Ovary (tissue), 9 donors: ENCODE results near the gene UQCC2. TPM values are rescaled to one million over a fixed set of nuclear protein-coding genes. Genes with fewer than 3 reads are reported as not detected.

Experiments used
- DNase-seq, 5 donors: peaks; one replicate each; pipeline ENCODE4 v3.0.0-alpha.2; 2019 to 2020
- H3K27ac ChIP-seq, 2 donors: fragments of 200-600 bp; one replicate each; pipeline versions ENCODE4 v1.5.1 to v1.8.0; 2019 to 2022
- H3K27me3 ChIP-seq: fragments of 200-600 bp; one replicate; pipeline ENCODE4 v1.8.0; 2022
- H3K36me3 ChIP-seq: fragments of 200-600 bp; sonication (generic); one replicate; pipeline ENCODE4 v1.5.1; 2019
- H3K4me1 ChIP-seq: one replicate; pipeline ENCODE4 v1.8.1; 2013; ENCODE audit warnings: mild to moderate bottlenecking, moderate library complexity; ENCODE audit not compliant: insufficient read depth
- H3K4me3 ChIP-seq: fragments of 200-600 bp; sonication (generic); one replicate; pipeline ENCODE4 v1.5.1; 2017
- H3K9me3 ChIP-seq, 2 donors: fragments of 200-600 bp in 1 of 2; sonication (generic) in 1 of 2; one replicate each; pipeline versions ENCODE4 v1.5.1 to v1.8.1; 2013 to 2019; ENCODE audit warnings: mild to moderate bottlenecking in 1 of 2, moderate library complexity in 1 of 2
- EP300 ChIP-seq: sonication (generic); formaldehyde crosslinking; IDR thresholded peaks from one replicate; pipeline ENCODE4 v1.6.1; 2017; ENCODE audit warnings: antibody characterized with exemption
- POLR2A ChIP-seq: fragments of 450-650 bp; IDR thresholded peaks from one replicate; pipeline ENCODE4 v1.6.1; 2017; ENCODE audit warnings: antibody characterized with exemption, mild to moderate bottlenecking, moderate library complexity
- WGBS, 3 donors: extraction: QIAGEN DNeasy Blood & Tissue Kit in 1 of 3; methylation state at CpG; one replicate each; pipeline versions ENCODE4 v1.1.5 to v1.1.7; 2013 to 2017; 5-methylcytosine and 5-hydroxymethylcytosine counted together
- intact Hi-C, 4 donors: fragments of 100-400 bp; cut with DNase I; formaldehyde crosslinking; loops; one replicate each; pipeline versions ENCODE4 v1.11.0 to v1.15.1; 2022 to 2023
- polyA plus RNA-seq, 2 donors: library from polyadenylated mRNA; stranded (reverse); fragments of 200-250 nt in 1 of 2; fragments of 350-450 nt in 1 of 2; fragmentation: Illumina TruSeq in 1 of 2; extraction: RNeasy Lipid Tissue Mini Kit (QIAGEN cat#74804) in 1 of 2; gene quantifications; one replicate each; pipeline ENCODE4 v1.2.3, GENCODE V29; 2013 to 2014
- total RNA-seq, 7 donors: library from RNA; depleted of rRNA in 2 of 7; stranded (reverse); fragments of >200 nt in 2 of 7; fragmentation: NEBNext Ultra II Directional in 3 of 7; extraction: Animal tissue kit (Norgen Biotek cat#: 25700) in 3 of 7; gene quantifications; one replicate each; pipeline versions ENCODE4 v1.1.0 to v1.2.4, GENCODE V29; 2016 to 2023
- TF ChIP-seq, protein P1 (sequence below), 3 donors: fragments of 450-650 bp in 2 of 3; fragments of 200-600 bp in 1 of 3; IDR thresholded peaks; one replicate each; pipeline versions ENCODE4 v1.5.1 to v1.8.0; 2016 to 2022; ENCODE audit warnings: antibody characterized with exemption in 3 of 3, mild to moderate bottlenecking in 1 of 3
- donor health status: DM: no; HTN: no; CAD: no; lungs with moderate emphysema.
- donor health status: DM: no; HTN: no; CAD: no.
- donor health status: Bipolar disorder and iron deficiency.
- donor health status: DM: yes; HTN: yes; CAD: no.
- donor health status: DM: no; HTN: no; CAD: no.
- donor health status: DM: yes; HTN: yes; CAD: no.

Gene UQCC2
- total and polyA plus RNA-seq, 9 donors, result 9.1 to 65.2 (median 38.0) TPM

DNA sequence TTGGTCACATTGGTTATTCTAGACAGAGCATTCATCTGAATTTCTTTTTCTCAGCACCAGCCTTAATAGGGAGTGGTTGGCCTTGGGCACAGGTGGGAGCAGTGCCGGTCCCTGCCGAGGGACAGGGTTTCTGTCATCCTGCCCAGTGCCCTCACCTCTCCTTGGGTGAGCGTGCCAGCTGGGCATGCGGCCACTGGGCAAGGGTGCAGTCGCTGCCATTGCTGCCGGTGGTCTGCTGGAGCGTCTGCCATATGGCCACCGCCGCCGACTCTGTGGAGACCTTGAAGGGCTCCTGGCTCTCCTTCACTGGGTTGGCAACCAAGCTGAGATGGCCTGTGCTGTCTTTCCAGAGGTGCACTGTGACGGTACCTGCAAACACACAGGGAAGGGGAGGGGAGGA is 16.4 kb upstream of the UQCC2 start:
- Histone ChIP-seq H3K9me3 (no peaks in the 10 kb centered on the region), H3K4me3 (no peak overlapping the region), H3K4me1 (peaks cover 4% of the 10 kb centered on the region), H3K27ac (no peak overlapping the region), H3K27me3 (no peaks in the 10 kb centered on the region), H3K36me3 (no peaks in the 10 kb centered on the region)
- no peak for DNase-seq
- TF ChIP-seq POLR2A, result no peak
- TF ChIP-seq, protein P1, sequence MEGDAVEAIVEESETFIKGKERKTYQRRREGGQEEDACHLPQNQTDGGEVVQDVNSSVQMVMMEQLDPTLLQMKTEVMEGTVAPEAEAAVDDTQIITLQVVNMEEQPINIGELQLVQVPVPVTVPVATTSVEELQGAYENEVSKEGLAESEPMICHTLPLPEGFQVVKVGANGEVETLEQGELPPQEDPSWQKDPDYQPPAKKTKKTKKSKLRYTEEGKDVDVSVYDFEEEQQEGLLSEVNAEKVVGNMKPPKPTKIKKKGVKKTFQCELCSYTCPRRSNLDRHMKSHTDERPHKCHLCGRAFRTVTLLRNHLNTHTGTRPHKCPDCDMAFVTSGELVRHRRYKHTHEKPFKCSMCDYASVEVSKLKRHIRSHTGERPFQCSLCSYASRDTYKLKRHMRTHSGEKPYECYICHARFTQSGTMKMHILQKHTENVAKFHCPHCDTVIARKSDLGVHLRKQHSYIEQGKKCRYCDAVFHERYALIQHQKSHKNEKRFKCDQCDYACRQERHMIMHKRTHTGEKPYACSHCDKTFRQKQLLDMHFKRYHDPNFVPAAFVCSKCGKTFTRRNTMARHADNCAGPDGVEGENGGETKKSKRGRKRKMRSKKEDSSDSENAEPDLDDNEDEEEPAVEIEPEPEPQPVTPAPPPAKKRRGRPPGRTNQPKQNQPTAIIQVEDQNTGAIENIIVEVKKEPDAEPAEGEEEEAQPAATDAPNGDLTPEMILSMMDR (IDR thresholded peaks at IDR 0.05), result no peak
- no peak for TF ChIP-seq EP300
- intact Hi-C loops, result no loop called here
- 74 to 87% (median 80%) methylated on average over 11 of the region's 11 CpGs for WGBS, 3 donors

DNA sequence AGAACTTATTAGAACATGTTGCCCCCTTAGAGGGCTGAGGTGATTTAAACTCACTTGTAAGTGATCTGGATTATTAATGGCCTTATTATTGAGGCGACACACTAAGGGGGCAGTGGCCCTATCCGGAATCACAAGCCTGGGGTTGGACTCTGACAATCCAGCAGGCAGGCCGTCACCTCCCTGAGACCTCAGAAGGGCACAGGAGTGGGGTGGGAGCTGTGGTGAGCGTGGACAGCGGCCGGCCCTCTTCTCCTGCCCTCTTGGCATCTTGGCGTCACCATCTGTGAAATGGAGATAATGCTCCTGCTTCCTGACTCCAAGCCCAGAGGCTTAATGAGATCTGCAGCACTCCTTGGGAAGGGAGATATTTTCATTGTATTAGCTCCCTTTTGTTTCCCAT is 15.6 kb upstream of the UQCC2 start:
- no peak for TF ChIP-seq EP300
- TF ChIP-seq, protein P1 (IDR thresholded peaks at IDR 0.05), result no peak
- TF ChIP-seq POLR2A, result no peak
- Histone ChIP-seq H3K4me3 (no peak overlapping the region), H3K9me3 (no peaks in the 10 kb centered on the region), H3K36me3 (no peaks in the 10 kb centered on the region), H3K4me1 (peaks cover 4% of the 10 kb centered on the region), H3K27me3 (no peaks in the 10 kb centered on the region), H3K27ac (no peak overlapping the region)
- 90 to 91% (median 90%) methylated on average over 7 of the region's 7 CpGs for WGBS, 3 donors
- no peak for DNase-seq
- intact Hi-C loops, result no loop called here

DNA sequence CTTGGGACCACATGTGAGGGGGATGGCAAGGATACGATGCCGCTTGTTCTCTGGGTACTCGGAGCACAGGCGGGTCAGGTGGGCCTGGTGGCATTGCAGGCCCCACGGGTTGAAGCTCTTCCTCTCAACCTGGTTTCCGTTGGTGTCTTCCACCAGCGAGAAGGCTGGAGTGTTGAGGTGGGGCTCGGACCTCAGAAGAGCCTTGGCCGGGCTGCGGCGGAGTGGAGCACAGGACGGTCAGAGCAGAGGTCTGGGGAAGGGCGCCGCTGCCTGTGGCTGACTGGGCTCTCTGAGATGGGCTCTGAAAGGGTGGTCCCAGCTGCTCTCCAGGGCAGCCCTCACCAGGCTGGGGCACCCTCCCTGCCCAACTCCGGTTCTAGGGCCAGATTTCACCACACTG is 15.2 kb upstream of the UQCC2 start:
- TF ChIP-seq, protein P1 (IDR thresholded peaks at IDR 0.05), result no peak
- no peak for TF ChIP-seq EP300
- TF ChIP-seq POLR2A, result no peak
- no peaks in the 10 kb centered on the region for H3K36me3 ChIP-seq

DNA sequence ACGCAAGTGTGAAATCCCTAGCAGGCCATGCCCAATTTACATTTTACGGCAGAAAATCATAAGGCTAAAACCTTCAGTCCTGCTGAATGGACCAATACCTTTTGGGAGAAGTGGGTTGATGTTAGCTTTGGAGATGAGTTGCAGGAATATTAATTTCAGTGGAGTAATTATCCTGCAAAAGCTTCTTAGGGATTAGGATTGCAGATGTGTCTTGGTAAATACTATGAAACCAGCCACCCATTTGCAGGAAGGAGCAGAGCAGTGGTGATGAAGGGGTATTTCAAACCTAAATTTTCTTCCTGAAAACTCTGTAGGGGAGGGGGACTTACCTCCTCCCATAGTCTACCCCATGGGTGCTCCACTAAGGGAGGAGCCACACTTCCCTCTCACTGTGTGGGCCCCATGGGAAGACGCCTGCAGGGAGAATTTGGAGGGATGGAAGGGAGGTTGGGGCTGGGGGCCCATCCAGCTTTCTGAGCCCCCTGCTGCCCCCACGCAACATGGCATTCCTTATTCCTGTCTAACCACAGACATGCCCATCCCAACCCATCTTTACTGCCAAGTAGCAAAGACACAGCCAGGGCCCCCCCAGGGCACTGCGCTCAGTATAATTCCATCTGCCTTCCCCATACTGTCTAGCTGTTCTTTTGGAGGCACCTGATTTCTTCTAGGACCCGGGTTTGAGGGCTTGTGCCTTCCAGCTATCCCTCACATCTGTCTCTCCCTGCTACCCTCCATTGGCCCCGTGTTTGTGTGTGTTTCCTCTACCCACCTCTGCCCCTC is 14.6 kb upstream of the UQCC2 start:
- WGBS, 3 donors, result 84 to 96% (median 94%) methylated on average over 7 of the region's 7 CpGs
- H3K36me3 ChIP-seq, result no peaks in the 10 kb centered on the region
- no peak for DNase-seq

More for the DNA sequence above, 15.2 kb upstream of the UQCC2 start:
- no peak overlapping the region for H3K27ac ChIP-seq
- H3K27me3 ChIP-seq, result no peaks in the 10 kb centered on the region
- intact Hi-C loops, result no loop called here
- WGBS, 3 donors, result 94 to 95% (median 95%) methylated on average over 15 of the region's 15 CpGs
- no peak overlapping the region for H3K4me3 ChIP-seq
- no peak for DNase-seq
- no peaks in the 10 kb centered on the region for H3K9me3 ChIP-seq
- H3K4me1 ChIP-seq, result peaks cover 4% of the 10 kb centered on the region

DNA sequence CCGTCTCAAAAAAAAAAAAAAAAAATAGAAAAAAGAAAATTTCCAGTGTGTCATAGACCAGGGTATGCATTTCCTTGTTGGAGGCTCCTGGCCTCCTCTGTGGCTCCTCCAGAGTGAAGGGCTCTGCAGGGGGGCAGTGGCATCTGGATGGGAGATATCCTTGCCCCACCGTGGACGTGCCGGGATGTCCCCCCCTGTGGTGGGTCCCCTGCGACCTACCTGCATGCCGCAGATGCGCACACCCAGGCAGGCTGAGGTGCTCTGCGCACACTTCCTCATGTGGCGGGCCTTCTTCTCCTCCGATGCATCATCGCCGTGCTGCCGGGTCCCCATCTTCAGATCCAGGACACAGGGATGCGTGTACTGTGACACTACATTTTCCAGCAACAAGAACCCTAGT is 13.7 kb upstream of the UQCC2 start:
- TF ChIP-seq POLR2A, result no peak
- TF ChIP-seq, protein P1 (IDR thresholded peaks at IDR 0.05), result no peak
- TF ChIP-seq EP300, result no peak
- Histone ChIP-seq H3K27me3 (no peaks in the 10 kb centered on the region), H3K9me3 (no peaks in the 10 kb centered on the region), H3K36me3 (no peaks in the 10 kb centered on the region), H3K27ac (no peak overlapping the region), H3K4me3 (no peak overlapping the region), H3K4me1 (peaks cover 4% of the 10 kb centered on the region)
- no peak for DNase-seq
- 94 to 96% (median 95%) methylated on average over 13 to 14 of the region's 14 CpGs for WGBS, 3 donors
- intact Hi-C loops, result no loop called here

More for the DNA sequence above, 14.6 kb upstream of the UQCC2 start:
- Histone ChIP-seq H3K9me3 (no peaks in the 10 kb centered on the region), H3K27me3 (no peaks in the 10 kb centered on the region), H3K4me1 (peaks cover 4% of the 10 kb centered on the region), H3K27ac (no peak overlapping the region), H3K4me3 (no peak overlapping the region)
- TF ChIP-seq EP300, result no peak
- intact Hi-C loops, result no loop called here
